Heart left ventricle (tissue), 16 donors: ENCODE results near the gene HERC6. TPM values are rescaled to one million over a fixed set of nuclear protein-coding genes. Genes with fewer than 3 reads are reported as not detected.
"Not testable (repeated sequence)": the region's sequence is repeated elsewhere in the genome, so short reads cannot be mapped to it uniquely, and the experiment has no call there.

ENCODE experiments used
- ATAC-seq, 4 donors: fragments of 200-7000 bp; cut with Tn5 transposase; one replicate each; pipeline ENCODE4 v1.9.1; 2020 to 2022; ENCODE audit warnings: moderate library complexity in 4 of 4, mild to moderate bottlenecking in 3 of 4, moderate number of reproducible peaks in 1 of 4
- DNase-seq, 5 donors: peaks; one replicate each; pipeline ENCODE4 v3.0.0-alpha.2; 2020
- H3K27ac ChIP-seq, 12 donors: fragments of 200-600 bp; sonication (generic) in 4 of 12; one replicate each; pipeline versions ENCODE4 v1.5.0 to v1.8.0; 2016 to 2022; ENCODE audit warnings: mild to moderate bottlenecking in 2 of 12
- H3K27me3 ChIP-seq, 9 donors: fragments of 200-600 bp; sonication (generic) in 2 of 9; one replicate each; pipeline versions ENCODE4 v1.5.1 to v1.8.0; 2016 to 2022; ENCODE audit warnings: mild to moderate bottlenecking in 3 of 9
- H3K36me3 ChIP-seq, 9 donors: fragments of 200-600 bp; sonication (generic) in 2 of 9; one replicate each; pipeline versions ENCODE4 v1.5.0 to v1.8.0; 2018 to 2022; ENCODE audit warnings: mild to moderate bottlenecking in 2 of 9
- H3K4me1 ChIP-seq, 12 donors: fragments of 200-600 bp; sonication (generic) in 4 of 12; one replicate each; pipeline versions ENCODE4 v1.5.0 to v1.8.0; 2016 to 2022; ENCODE audit warnings: mild to moderate bottlenecking in 3 of 12
- H3K4me3 ChIP-seq, 12 donors: fragments of 200-600 bp; sonication (generic) in 4 of 12; one replicate each; pipeline versions ENCODE4 v1.5.0 to v1.8.0; 2017 to 2022; ENCODE audit warnings: mild to moderate bottlenecking in 9 of 12, moderate library complexity in 4 of 12
- H3K9me3 ChIP-seq, 12 donors: fragments of 200-600 bp; sonication (generic) in 4 of 12; one replicate each; pipeline versions ENCODE4 v1.5.0 to v1.8.0; 2016 to 2022; ENCODE audit warnings: mild to moderate bottlenecking in 1 of 12
- POLR2A ChIP-seq, 2 donors: fragments of 450-650 bp; IDR thresholded peaks; one replicate each; pipeline ENCODE4 v1.6.1; 2017; ENCODE audit warnings: antibody characterized with exemption in 2 of 2, mild to moderate bottlenecking in 2 of 2, moderate library complexity in 2 of 2
- WGBS, 4 donors: extraction: QIAGEN DNeasy Blood & Tissue Kit in 2 of 4; methylation state at CpG; one replicate each; pipeline versions ENCODE4 v1.1.5 to v1.1.7; 2013 to 2018; 5-methylcytosine and 5-hydroxymethylcytosine counted together
- intact Hi-C, 10 donors: fragments of 100-400 bp; cut with DNase I; formaldehyde crosslinking; loops; one replicate each; pipeline versions ENCODE4 v1.11.1 to v1.14.2; 2022
- polyA plus RNA-seq, 2 donors: library from polyadenylated mRNA; stranded (reverse); fragments of 200-250 nt; gene quantifications; one replicate each; pipeline ENCODE4 v1.2.3, GENCODE V29; 2013
- total RNA-seq, 9 donors: library from RNA; depleted of rRNA in 2 of 9; stranded (reverse); fragments of >200 nt in 2 of 9; fragmentation: NEBNext Ultra II Directional in 3 of 9; extraction: Animal tissue kit (Norgen Biotek cat#: 25700) in 3 of 9; gene quantifications; one replicate each; pipeline versions ENCODE4 v1.1.0 to v1.2.4, GENCODE V29; 2016 to 2023
- TF ChIP-seq, protein P1 (sequence below), 12 donors: fragments of 200-600 bp; sonication (generic) in 4 of 12; IDR thresholded peaks; one replicate each; pipeline versions ENCODE4 v1.5.0 to v1.8.0; 2018 to 2022; ENCODE audit warnings: antibody characterized with exemption in 12 of 12, mild to moderate bottlenecking in 5 of 12
- donor health status: ischemic (EF 13 %, LVEDD 7.1; RV severe dilation, severe dysfunction).
- donor health status: healthy with polysubstance abuse.
- donor health status: DM: no; HTN: yes; CAD: no.
- donor health status: DM: no; HTN: no; CAD: no.
- donor health status: ischemic (EF 25% LVEDD 6.9; RV normal size, moderate dysfunction).
- donor health status: ischemic (EF 25% LVEDD 5.7; RV mildly dilated, moderate dysfunction).
- donor health status: healthy.
- donor health status: DM: yes; HTN: yes; CAD: no.
- donor health status: ischemic (EF 35%, LVEDD 5.7; RV mildly dilated, moderate dysfunction).
- donor health status: nonischemic (EF 11% LVEDD 7.7; RV severe dilation, severe dysfunction).
- donor health status: DM: yes; HTN: yes; CAD: no.
- donor health status: PGD.
- donor health status: ischemic (EF 29% LVEDD 5.4; RV normal size, mild dysfunction).
- donor health status: nonischemic (EF 23%, LVEDD 6.1; RV moderate dilation, normal function).

Gene HERC6
- total and polyA plus RNA-seq, 11 donors: 2.3 to 22.0 (median 11.7) TPM

DNA sequence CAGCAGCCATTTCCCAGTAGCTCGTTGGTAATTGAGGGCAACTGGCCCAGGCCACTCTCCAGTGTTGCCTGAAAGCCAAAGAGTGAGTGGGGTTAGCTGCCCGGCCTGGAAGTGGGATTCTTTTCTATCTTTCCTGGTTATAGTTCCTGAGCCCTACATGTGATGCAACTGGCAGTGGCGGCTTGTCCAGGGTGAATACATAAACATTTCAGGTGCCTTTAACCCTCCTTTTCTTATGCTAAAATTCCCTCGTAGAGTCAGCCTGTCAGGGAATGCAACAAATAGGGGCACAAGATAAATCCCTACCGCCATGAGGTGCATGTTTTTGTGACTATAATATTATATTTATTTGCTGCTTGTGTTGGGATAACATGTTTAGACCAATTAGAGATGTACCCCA lies 64.8 kb downstream of the HERC6 start:
- TF ChIP-seq, protein P1, sequence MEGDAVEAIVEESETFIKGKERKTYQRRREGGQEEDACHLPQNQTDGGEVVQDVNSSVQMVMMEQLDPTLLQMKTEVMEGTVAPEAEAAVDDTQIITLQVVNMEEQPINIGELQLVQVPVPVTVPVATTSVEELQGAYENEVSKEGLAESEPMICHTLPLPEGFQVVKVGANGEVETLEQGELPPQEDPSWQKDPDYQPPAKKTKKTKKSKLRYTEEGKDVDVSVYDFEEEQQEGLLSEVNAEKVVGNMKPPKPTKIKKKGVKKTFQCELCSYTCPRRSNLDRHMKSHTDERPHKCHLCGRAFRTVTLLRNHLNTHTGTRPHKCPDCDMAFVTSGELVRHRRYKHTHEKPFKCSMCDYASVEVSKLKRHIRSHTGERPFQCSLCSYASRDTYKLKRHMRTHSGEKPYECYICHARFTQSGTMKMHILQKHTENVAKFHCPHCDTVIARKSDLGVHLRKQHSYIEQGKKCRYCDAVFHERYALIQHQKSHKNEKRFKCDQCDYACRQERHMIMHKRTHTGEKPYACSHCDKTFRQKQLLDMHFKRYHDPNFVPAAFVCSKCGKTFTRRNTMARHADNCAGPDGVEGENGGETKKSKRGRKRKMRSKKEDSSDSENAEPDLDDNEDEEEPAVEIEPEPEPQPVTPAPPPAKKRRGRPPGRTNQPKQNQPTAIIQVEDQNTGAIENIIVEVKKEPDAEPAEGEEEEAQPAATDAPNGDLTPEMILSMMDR (IDR thresholded peaks at IDR 0.05): no peak
- TF ChIP-seq POLR2A (IDR thresholded peaks at IDR 0.05): no peak
- peaks cover 0 to 51% (median 37%) of the 10 kb centered on the region in 9 donors for H3K36me3 ChIP-seq
- DNase-seq: no peak

DNA sequence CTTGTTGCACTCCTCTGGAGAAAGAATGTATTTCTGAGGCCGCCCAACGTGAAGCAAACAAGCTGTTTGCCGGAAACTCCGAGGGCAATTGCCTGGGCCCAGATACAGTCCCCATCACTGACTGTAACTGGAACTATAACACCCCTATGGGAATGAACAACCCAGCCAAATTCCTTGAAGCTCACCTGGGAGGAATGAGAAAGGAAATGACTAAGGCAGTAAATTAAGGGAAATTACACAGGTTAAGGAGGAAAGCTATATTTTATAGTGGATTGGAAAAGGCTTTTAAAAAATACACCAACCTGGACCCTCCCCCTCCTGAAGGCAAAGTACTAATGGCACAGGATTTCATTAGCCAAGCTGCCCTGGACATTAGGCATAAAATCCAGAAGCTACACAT lies 66.6 kb downstream of the HERC6 start:
- TF ChIP-seq, protein P1 (IDR thresholded peaks at IDR 0.05): no peak
- TF ChIP-seq POLR2A (IDR thresholded peaks at IDR 0.05): no peak
- H3K27ac ChIP-seq: no peak overlapping the region
- H3K27me3 ChIP-seq: no peaks in the 10 kb centered on the region
- intact Hi-C loops: loop anchor here in 1 of 10 donors (10.0 kb wide), 1 partner anchor 60 kb away; no protein-coding TSS in a partner anchor
- ATAC-seq (no peak), DNase-seq (no peak)
- no peaks in the 10 kb centered on the region for H3K9me3 ChIP-seq
- peaks cover 0 to 9% (median 0%) of the 10 kb centered on the region in 12 donors for H3K4me1 ChIP-seq
- peaks cover 0 to 33% (median 29%) of the 10 kb centered on the region in 9 donors for H3K36me3 ChIP-seq
- no peak overlapping the region for H3K4me3 ChIP-seq
- 82 to 93% (median 85%) methylated on average over 4 of the region's 4 CpGs for WGBS, 4 donors

More for the DNA sequence above, 64.8 kb downstream of the HERC6 start:
- H3K4me1 ChIP-seq: peaks cover 0 to 9% (median 0%) of the 10 kb centered on the region in 12 donors
- WGBS, 4 donors: 85 to 94% (median 92%) methylated on average over 5 of the region's 5 CpGs
- no peaks in the 10 kb centered on the region for H3K27me3 ChIP-seq
- ATAC-seq: no peak
- H3K4me3 ChIP-seq: no peak overlapping the region
- H3K9me3 ChIP-seq: no peaks in the 10 kb centered on the region
- H3K27ac ChIP-seq: no peak overlapping the region
- intact Hi-C loops: loop anchor here in 2 of 10 donors (1.0 to 10.0 kb wide), 2 partner anchors 26 to 59 kb away; no protein-coding TSS in a partner anchor

DNA sequence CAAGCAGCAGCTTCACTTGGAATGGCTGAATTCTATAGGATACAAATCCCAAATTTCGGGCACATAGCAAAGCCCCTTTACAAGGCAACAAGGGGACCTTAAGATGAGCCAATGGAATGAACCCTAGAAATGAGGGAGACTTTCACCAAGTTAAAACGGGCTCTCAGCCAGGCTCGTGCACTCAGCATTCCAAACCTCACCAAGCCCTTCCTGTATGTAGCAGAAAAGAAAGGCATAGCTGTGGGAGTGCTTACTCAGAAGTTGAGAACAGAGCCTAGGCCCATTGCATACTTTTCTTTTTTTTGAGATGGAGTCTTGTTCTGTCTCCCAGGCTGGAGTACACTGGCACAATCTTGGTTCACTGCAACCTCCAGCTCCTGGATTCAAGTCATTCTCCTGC lies 67.5 kb downstream of the HERC6 start:
- Histone ChIP-seq H3K27me3 (no peaks in the 10 kb centered on the region), H3K27ac (no peak overlapping the region), H3K36me3 (peaks cover 0 to 25% (median 20%) of the 10 kb centered on the region in 9 donors), H3K9me3 (no peaks in the 10 kb centered on the region), H3K4me1 (peaks cover 0 to 9% (median 0%) of the 10 kb centered on the region in 12 donors), H3K4me3 (no peak overlapping the region)
- WGBS, 4 donors: 50 to 63% (median 55%) methylated on average over 3 of the region's 3 CpGs
- intact Hi-C loops: loop anchor here in 1 of 10 donors (10.0 kb wide), 1 partner anchor 61 kb away; no protein-coding TSS in a partner anchor
- ATAC-seq (peak in 2 of 4 donors; percentile 9 to 18), DNase-seq (no peak)
- no peak for TF ChIP-seq POLR2A (IDR thresholded peaks at IDR 0.05)
- TF ChIP-seq, protein P1 (IDR thresholded peaks at IDR 0.05): no peak

DNA sequence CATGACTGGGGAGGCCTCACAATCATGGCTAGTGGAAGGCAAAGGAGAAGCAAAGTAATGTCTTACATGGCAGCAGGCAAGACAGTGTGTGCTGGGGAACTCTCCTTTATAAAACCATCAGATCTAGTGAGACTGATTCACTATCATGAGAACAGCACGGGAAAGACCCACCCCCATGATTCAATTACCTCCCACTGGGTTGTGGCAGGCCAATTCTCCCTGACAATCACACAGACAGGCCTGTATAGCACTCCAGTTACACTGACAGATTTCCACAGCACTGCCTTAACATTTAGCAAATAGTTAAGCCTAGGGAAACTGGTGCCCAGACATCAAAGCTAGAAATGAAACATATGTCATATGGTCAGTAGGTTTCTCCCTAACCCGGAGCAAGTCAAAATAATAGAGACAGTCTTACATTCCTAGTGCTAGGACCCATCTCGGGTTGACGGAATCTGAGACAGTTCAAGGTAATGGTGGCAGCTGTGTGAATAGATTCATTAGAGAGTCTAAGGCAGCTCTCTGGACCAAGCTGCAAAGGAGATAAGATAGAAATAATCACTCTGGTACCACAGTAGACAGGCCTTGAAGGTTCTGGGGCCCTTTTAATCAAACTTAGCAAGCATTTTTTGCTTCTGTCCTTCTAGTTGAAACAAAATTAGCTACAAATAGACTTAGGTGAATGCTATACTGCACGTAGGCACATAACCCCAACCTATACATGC lies 68.9 kb downstream of the HERC6 start:
- intact Hi-C loops: loop anchor here in 1 of 10 donors (10.0 kb wide), 1 partner anchor 63 kb away; no protein-coding TSS in a partner anchor
- peaks cover 0 to 11% (median 6%) of the 10 kb centered on the region in 9 donors for H3K36me3 ChIP-seq

DNA sequence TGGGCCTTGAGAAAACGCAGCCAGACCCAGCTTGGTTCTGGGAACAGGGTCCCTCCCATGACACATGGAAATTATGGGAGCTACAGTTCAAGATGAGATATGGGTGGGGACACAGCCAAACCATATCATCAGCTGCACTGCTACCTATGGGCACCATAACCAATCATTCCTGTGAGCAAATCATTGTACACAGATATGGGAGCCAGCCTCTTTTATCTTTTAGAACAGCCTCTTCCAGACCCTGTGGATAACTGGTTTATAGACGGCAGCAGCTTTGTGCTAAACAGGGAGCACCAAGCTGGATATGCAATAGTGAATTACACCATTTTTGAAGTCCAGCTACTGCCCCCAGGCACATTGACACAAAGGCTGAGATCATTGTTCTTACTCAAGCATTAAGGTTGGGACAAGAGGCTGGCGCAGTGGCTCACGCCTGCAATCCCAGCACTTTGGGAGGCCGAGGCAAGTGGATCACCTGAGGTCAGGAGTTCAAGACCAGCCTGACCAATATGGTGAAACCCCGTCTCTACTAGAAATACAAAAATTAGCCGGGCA lies 69.6 kb downstream of the HERC6 start:
- ATAC-seq, DNase-seq, H3K36me3 ChIP-seq, H3K27me3 ChIP-seq, H3K9me3 ChIP-seq, H3K4me3 ChIP-seq, H3K4me1 ChIP-seq, H3K27ac ChIP-seq: not testable (repeated sequence)
- 95 to 98% (median 96%) methylated on average over 4 to 7 of the region's 7 CpGs for WGBS, 4 donors
- intact Hi-C loops: loop anchor here in 1 of 10 donors (10.0 kb wide), 1 partner anchor 63 kb away; no protein-coding TSS in a partner anchor

More for the DNA sequence above, 68.9 kb downstream of the HERC6 start:
- no peak for TF ChIP-seq POLR2A (IDR thresholded peaks at IDR 0.05)
- TF ChIP-seq, protein P1 (IDR thresholded peaks at IDR 0.05): no peak
- H3K9me3 ChIP-seq: no peaks in the 10 kb centered on the region
- WGBS, 4 donors: 78 to 87% (median 84%) methylated on average over 5 of the region's 5 CpGs
- peaks cover 0 to 9% (median 0%) of the 10 kb centered on the region in 12 donors for H3K4me1 ChIP-seq
- DNase-seq (no peak), ATAC-seq (no peak)
- no peak overlapping the region for H3K27ac ChIP-seq
- H3K27me3 ChIP-seq: no peaks in the 10 kb centered on the region
- H3K4me3 ChIP-seq: no peak overlapping the region
